Glutamatergic neuron (in vitro differentiated cells): Measurements from ENCODE around the gene DPAGT1. TPM values are rescaled to one million over a fixed set of nuclear protein-coding genes. Genes with fewer than 3 reads are reported as not detected.

Source experiments
- DNase-seq: peaks from one replicate; pipeline ENCODE4 v3.0.0; 2022
- H3K27ac Mint-ChIP-seq: one replicate; pipeline ENCODE4 v1.8.0; 2020; ENCODE audit warnings: mild to moderate bottlenecking, mixed read lengths, inconsistent platforms; ENCODE audit not compliant: unreplicated experiment
- H3K27me3 Mint-ChIP-seq: one replicate; pipeline ENCODE4 v1.8.0; 2020; ENCODE audit warnings: mild to moderate bottlenecking, moderate library complexity, mixed read lengths, inconsistent platforms; ENCODE audit not compliant: unreplicated experiment
- H3K36me3 Mint-ChIP-seq: one replicate; pipeline ENCODE4 v1.8.0; 2020; ENCODE audit warnings: mild to moderate bottlenecking, mixed read lengths, inconsistent platforms; ENCODE audit not compliant: unreplicated experiment
- H3K4me1 Mint-ChIP-seq: one replicate; pipeline ENCODE4 v1.8.0; 2020; ENCODE audit warnings: mild to moderate bottlenecking, low read depth, mixed read lengths, inconsistent platforms; ENCODE audit not compliant: unreplicated experiment
- H3K4me3 Mint-ChIP-seq: one replicate; pipeline ENCODE4 v1.8.0; 2020; ENCODE audit warnings: mild to moderate bottlenecking, mixed read lengths, inconsistent platforms; ENCODE audit not compliant: unreplicated experiment
- H3K9me3 Mint-ChIP-seq: one replicate; pipeline ENCODE4 v1.8.0; 2020; ENCODE audit warnings: mild to moderate bottlenecking, moderate library complexity, mixed read lengths, inconsistent platforms; ENCODE audit not compliant: unreplicated experiment
- total RNA-seq: library from RNA; stranded (reverse); fragmentation: NEBNext Ultra II Directional; extraction: Animal tissue kit (Norgen Biotek cat#: 25700); gene quantifications from one replicate; pipeline ENCODE4 v1.2.1, GENCODE V29; 2021; ENCODE audit not compliant: unreplicated experiment
- TF ChIP-seq, protein P1 (sequence below): fragments of 200-600 bp; sonication (generic); IDR thresholded peaks from one replicate; pipeline ENCODE4 v1.5.0; 2021; ENCODE audit not compliant: partially characterized antibody, unreplicated experiment

Gene DPAGT1
- total RNA-seq, 1 donor from 2014 or later = 36.1 TPM

DNA sequence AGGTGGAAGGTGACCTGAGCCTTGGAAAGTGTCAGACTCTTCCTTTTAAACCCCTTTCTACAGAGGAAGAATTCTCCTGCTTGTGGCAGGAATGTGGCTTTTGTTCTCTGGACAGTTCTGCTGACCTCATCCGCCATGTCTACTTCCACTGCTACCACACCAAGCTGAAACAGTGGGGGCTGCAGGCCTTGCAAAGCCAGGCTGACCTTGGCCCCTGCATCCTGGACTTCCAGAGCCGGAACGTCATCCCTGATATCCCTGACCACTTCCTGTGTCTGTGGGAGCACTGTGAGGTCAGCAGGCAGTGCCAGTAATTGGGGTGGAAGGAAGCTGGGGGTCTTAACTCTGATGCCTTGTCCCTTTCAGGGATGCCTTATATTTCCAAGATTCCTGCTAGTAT, 29.0 kb upstream of the DPAGT1 start:
- no peak for DNase-seq
- H3K27ac Mint-ChIP-seq = no peak overlapping the region
- H3K27me3 Mint-ChIP-seq = no peaks in the 10 kb centered on the region
- TF ChIP-seq, protein P1, sequence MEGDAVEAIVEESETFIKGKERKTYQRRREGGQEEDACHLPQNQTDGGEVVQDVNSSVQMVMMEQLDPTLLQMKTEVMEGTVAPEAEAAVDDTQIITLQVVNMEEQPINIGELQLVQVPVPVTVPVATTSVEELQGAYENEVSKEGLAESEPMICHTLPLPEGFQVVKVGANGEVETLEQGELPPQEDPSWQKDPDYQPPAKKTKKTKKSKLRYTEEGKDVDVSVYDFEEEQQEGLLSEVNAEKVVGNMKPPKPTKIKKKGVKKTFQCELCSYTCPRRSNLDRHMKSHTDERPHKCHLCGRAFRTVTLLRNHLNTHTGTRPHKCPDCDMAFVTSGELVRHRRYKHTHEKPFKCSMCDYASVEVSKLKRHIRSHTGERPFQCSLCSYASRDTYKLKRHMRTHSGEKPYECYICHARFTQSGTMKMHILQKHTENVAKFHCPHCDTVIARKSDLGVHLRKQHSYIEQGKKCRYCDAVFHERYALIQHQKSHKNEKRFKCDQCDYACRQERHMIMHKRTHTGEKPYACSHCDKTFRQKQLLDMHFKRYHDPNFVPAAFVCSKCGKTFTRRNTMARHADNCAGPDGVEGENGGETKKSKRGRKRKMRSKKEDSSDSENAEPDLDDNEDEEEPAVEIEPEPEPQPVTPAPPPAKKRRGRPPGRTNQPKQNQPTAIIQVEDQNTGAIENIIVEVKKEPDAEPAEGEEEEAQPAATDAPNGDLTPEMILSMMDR = no peak
- no peaks in the 10 kb centered on the region for H3K4me1 Mint-ChIP-seq
- no peaks in the 10 kb centered on the region for H3K9me3 Mint-ChIP-seq
- no peak overlapping the region for H3K4me3 Mint-ChIP-seq
- no peaks in the 10 kb centered on the region for H3K36me3 Mint-ChIP-seq

DNA sequence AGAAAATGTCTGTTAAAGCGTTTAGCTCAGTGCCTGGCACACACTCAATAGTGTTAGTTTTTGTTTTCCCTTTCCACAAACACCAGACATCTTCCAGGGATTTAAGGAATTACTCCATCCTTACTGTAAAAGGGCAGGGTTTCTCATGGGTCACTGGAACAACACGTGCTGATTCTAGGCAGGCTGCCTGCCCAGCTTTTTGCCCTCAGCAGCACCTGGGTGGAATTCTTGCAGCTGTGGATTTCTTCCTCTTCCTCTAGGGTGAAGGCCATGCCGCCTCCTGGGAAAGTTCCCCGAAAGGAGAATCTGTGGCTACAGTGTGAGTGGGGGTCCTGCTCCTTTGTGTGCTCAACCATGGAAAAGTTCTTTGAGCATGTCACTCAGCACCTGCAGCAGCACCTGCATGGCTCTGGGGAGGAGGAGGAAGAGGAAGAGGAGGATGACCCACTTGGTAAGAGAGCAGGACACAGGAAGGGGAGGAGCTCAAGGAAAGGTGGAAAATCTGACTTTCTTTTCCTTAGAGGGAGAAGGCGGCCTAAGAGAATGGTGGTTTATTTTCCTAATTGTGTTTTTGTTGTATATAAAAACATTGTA, 25.1 kb upstream of the DPAGT1 start:
- Mint-ChIP-seq H3K4me3 (no peak overlapping the region), H3K4me1 (peaks cover 9% of the 10 kb centered on the region), H3K36me3 (no peaks in the 10 kb centered on the region), H3K9me3 (no peaks in the 10 kb centered on the region), H3K27me3 (no peaks in the 10 kb centered on the region), H3K27ac (no peak overlapping the region)
- DNase-seq = no peak
- TF ChIP-seq, protein P1 = no peak

DNA sequence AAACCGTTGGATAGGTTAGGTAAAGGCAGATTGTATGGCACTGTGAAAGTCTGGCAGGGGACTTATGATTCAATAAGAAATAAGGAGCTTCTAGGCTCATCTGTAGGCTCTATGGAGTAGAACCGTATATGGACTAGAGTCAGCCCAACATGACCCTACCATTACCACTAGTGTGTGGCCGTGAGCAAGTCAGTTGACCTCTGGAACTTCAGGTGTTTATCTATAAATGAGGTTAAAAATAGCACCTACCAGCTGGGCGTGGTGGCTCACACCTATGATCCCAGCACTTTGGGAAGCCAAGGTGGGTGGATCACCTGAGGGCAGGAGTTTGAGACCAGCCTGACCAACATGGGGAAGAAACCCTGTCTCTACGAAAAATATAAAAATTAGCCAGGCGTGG, 24.2 kb upstream of the DPAGT1 start:
- no peak overlapping the region for H3K27ac Mint-ChIP-seq
- peaks cover 11% of the 10 kb centered on the region for H3K4me1 Mint-ChIP-seq
- DNase-seq = no peak
- no peak overlapping the region for H3K4me3 Mint-ChIP-seq
- TF ChIP-seq, protein P1 = no peak
- peaks cover 2% of the 10 kb centered on the region for H3K9me3 Mint-ChIP-seq
- H3K27me3 Mint-ChIP-seq = peaks cover 1% of the 10 kb centered on the region
- H3K36me3 Mint-ChIP-seq = no peaks in the 10 kb centered on the region

DNA sequence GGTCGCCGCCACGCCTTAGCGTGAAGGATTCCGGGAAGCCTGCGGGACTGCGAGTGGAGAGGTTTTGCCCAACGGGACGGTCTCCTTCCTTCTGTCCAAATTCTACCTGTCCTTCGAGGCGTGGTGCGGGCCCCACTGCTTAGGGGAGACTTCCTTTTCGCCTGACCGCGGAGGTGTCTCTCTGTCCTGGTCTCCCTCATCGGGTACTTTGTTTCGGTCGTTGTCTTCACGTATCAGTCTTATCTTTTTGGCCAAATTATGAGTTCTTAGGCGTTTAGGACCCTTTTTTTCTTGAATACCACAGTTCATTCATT, 20.1 kb upstream of the DPAGT1 start:
- TF ChIP-seq, protein P1 = no peak
- no peak for DNase-seq
- Mint-ChIP-seq H3K27me3 (peaks cover 3% of the 10 kb centered on the region), H3K4me1 (peaks cover 18% of the 10 kb centered on the region), H3K4me3 (peak overlapping the region; percentile 99), H3K27ac (peak overlapping the region; percentile 90), H3K36me3 (no peaks in the 10 kb centered on the region), H3K9me3 (peaks cover 7% of the 10 kb centered on the region)

DNA sequence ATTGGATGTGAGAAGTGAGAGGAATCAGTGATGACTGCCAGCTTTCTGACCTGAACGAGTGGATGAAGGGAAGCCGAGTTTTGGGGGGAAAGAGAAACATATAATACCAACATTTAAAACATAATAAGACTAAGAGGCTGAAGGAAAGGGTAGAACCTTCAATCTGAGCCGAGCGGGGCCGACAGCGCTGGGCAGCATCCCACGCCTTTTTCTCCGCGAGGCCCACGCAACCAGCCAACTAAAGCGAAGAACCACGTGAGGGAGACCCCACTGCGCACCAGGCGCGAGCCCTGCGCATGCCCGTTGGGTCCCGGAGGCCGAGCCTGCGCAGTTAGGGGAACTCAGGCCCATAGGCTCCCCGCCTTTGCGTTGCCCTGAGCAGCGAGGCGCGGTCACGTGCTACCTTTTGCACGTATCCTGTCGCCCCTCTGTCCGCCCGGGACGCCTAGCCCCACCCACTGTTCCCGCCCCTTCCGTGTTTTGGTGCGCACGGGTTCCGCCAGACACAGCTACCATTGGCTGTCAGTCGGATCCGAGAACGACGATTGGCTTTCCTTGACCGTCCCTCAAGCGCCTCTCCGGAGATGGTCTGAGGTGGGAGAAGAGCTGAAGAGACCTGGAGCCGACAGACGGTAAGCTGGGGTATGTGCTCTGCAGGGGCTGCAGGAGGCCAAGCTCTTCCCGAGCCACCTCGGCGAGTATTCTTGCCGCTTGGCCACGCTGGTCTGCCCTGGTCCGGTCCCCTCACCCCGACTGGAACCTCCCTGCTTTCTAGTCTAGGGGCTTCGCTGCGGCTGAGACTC, 19.6 kb upstream of the DPAGT1 start, which contains the start of gene HINFP:
HINFP (plus strand) TSS at position 573 of the 803 bp plus-strand sequence. CDS start 5,365 bp downstream, outside the sequence.
- peaks cover 18% of the 10 kb centered on the region for H3K4me1 Mint-ChIP-seq
- peak; percentile 100 for DNase-seq
- peaks cover 3% of the 10 kb centered on the region for H3K27me3 Mint-ChIP-seq
- no peaks in the 10 kb centered on the region for H3K36me3 Mint-ChIP-seq
- TF ChIP-seq, protein P1 = no peak
- H3K9me3 Mint-ChIP-seq = peaks cover 7% of the 10 kb centered on the region
- peak within 1 kb of the TSS; percentile 99 for H3K4me3 Mint-ChIP-seq
- H3K27ac Mint-ChIP-seq = peak within 1 kb of the TSS; percentile 90
